H1 (cell line): ENCODE results near the gene CIBAR2. TPM values are rescaled to one million over a fixed set of nuclear protein-coding genes. Genes with fewer than 3 reads are reported as not detected.

Source experiments
- KDM4A ChIP-seq: IDR thresholded peaks from one replicate; pipeline ENCODE4 v1.7.1; 2012; ENCODE audit warnings: low read depth, mild to moderate bottlenecking, moderate library complexity, low read length, inconsistent platforms; ENCODE audit not compliant: severe bottlenecking
- POLR2A ChIP-seq, 2 experiments: IDR thresholded peaks; 1 replicate in 1 of 2; 2 replicates in 1 of 2; pipeline ENCODE4 v1.6.1; 2011; ENCODE audit warnings: low read depth in 2 of 2, low read length in 2 of 2, mild to moderate bottlenecking in 2 of 2; ENCODE audit errors: control extremely low read depth in 1 of 2
- SAP30 ChIP-seq: fragments of 300-600 bp; sonication (generic); IDR thresholded peaks from 2 replicates; pipeline ENCODE4 v1.7.1; 2012; ENCODE audit warnings: low read length, moderate library complexity, mild to moderate bottlenecking, inconsistent platforms; ENCODE audit not compliant: insufficient read depth, insufficient replicate concordance
- polyA plus RNA-seq, 7 experiments: library from polyadenylated mRNA; depleted of rRNA in 3 of 7; stranded (reverse) in 5 of 7; unstranded in 2 of 7; fragments of >200 nt in 5 of 7; fragments of 200-250 nt in 2 of 7; gene quantifications; 1 replicate in 5 of 7; 2 replicates in 1 of 7; 4 replicates in 1 of 7; pipeline versions ENCODE4 v1.2.1 to v1.2.3, GENCODE V29; 2011 to 2013; ENCODE audit warnings: missing spikeins in 2 of 7, mixed read lengths in 2 of 7
- total RNA-seq: library from RNA; stranded (reverse); fragmentation: NEBNext Ultra II Directional; extraction: Animal tissue kit (Norgen Biotek cat#: 25700); gene quantifications from 2 replicates; pipeline ENCODE4 v1.2.1, GENCODE V29; 2021
- TF ChIP-seq, protein P1 (sequence below): fragments of 300-600 bp; sonication (generic); IDR thresholded peaks from 2 replicates; pipeline ENCODE4 v1.7.1; 2012; ENCODE audit warnings: low read length, moderate library complexity, mild to moderate bottlenecking, inconsistent platforms; ENCODE audit not compliant: insufficient replicate concordance

CIBAR2 gene
- total and polyA plus RNA-seq, 2 of the 8 experiments (the other 6 are each of a cell fraction or from before 2014, with no cell fraction given) = 0.18 TPM; not detected in 1

DNA sequence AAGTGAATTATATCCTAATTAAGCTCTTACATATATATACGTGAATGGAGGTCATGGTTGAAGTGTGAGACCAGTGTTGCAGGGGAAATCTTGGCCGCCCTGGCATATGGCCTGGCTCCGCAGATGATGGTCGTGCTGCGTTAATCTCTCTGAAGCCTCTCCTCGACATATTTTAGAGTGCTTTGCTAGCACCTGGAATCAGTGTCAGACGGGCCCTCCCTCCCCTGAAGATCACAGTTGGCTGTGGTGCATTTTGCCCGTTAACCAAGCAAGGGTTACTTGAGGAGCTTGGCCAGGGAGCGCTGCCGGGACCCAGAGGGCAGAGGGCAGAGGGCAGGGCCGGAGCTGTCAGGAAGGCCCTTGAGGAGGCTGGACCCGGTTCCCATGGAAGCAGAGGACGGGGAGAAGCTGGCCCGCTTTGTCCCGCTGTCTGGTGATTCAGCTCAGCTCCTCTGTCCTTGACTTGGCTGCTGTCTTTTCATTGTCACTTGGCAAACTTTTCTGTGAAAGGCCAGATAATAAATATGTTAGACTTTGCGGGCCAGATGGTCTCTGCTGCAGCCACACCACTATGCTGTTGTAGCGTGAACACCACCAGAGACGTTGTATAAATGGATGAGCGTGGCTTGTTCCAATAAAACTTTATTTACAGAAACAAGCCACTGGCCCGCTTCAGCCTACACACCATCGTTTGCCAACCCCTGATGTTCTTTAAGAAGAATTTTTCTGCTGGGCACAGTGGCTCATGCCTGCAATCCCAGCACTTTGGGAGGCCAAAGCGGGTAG lies 32.3 kb downstream of the CIBAR2 start (continued):
- TF ChIP-seq, protein P1, sequence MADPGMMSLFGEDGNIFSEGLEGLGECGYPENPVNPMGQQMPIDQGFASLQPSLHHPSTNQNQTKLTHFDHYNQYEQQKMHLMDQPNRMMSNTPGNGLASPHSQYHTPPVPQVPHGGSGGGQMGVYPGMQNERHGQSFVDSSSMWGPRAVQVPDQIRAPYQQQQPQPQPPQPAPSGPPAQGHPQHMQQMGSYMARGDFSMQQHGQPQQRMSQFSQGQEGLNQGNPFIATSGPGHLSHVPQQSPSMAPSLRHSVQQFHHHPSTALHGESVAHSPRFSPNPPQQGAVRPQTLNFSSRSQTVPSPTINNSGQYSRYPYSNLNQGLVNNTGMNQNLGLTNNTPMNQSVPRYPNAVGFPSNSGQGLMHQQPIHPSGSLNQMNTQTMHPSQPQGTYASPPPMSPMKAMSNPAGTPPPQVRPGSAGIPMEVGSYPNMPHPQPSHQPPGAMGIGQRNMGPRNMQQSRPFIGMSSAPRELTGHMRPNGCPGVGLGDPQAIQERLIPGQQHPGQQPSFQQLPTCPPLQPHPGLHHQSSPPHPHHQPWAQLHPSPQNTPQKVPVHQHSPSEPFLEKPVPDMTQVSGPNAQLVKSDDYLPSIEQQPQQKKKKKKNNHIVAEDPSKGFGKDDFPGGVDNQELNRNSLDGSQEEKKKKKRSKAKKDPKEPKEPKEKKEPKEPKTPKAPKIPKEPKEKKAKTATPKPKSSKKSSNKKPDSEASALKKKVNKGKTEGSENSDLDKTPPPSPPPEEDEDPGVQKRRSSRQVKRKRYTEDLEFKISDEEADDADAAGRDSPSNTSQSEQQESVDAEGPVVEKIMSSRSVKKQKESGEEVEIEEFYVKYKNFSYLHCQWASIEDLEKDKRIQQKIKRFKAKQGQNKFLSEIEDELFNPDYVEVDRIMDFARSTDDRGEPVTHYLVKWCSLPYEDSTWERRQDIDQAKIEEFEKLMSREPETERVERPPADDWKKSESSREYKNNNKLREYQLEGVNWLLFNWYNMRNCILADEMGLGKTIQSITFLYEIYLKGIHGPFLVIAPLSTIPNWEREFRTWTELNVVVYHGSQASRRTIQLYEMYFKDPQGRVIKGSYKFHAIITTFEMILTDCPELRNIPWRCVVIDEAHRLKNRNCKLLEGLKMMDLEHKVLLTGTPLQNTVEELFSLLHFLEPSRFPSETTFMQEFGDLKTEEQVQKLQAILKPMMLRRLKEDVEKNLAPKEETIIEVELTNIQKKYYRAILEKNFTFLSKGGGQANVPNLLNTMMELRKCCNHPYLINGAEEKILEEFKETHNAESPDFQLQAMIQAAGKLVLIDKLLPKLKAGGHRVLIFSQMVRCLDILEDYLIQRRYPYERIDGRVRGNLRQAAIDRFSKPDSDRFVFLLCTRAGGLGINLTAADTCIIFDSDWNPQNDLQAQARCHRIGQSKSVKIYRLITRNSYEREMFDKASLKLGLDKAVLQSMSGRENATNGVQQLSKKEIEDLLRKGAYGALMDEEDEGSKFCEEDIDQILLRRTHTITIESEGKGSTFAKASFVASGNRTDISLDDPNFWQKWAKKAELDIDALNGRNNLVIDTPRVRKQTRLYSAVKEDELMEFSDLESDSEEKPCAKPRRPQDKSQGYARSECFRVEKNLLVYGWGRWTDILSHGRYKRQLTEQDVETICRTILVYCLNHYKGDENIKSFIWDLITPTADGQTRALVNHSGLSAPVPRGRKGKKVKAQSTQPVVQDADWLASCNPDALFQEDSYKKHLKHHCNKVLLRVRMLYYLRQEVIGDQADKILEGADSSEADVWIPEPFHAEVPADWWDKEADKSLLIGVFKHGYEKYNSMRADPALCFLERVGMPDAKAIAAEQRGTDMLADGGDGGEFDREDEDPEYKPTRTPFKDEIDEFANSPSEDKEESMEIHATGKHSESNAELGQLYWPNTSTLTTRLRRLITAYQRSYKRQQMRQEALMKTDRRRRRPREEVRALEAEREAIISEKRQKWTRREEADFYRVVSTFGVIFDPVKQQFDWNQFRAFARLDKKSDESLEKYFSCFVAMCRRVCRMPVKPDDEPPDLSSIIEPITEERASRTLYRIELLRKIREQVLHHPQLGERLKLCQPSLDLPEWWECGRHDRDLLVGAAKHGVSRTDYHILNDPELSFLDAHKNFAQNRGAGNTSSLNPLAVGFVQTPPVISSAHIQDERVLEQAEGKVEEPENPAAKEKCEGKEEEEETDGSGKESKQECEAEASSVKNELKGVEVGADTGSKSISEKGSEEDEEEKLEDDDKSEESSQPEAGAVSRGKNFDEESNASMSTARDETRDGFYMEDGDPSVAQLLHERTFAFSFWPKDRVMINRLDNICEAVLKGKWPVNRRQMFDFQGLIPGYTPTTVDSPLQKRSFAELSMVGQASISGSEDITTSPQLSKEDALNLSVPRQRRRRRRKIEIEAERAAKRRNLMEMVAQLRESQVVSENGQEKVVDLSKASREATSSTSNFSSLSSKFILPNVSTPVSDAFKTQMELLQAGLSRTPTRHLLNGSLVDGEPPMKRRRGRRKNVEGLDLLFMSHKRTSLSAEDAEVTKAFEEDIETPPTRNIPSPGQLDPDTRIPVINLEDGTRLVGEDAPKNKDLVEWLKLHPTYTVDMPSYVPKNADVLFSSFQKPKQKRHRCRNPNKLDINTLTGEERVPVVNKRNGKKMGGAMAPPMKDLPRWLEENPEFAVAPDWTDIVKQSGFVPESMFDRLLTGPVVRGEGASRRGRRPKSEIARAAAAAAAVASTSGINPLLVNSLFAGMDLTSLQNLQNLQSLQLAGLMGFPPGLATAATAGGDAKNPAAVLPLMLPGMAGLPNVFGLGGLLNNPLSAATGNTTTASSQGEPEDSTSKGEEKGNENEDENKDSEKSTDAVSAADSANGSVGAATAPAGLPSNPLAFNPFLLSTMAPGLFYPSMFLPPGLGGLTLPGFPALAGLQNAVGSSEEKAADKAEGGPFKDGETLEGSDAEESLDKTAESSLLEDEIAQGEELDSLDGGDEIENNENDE = no peak
- TF ChIP-seq POLR2A (IDR thresholded peaks at IDR 0.05; ENCODE audit: control extremely low read depth in 1 of 2, low read depth in 2 of 2, low read length in 2 of 2) (no peak), SAP30 (no peak), KDM4A (no peak)
